HG03520 (cell line): ENCODE data around the gene RGS6.

Source experiments
- ATAC-seq: cut with Tn5 transposase; IDR thresholded peaks from one replicate; pipeline ENCODE4 v1.9.1; 2021; ENCODE audit warnings: mild to moderate bottlenecking, moderate library complexity; ENCODE audit not compliant: unreplicated experiment

RGS6 gene

DNA sequence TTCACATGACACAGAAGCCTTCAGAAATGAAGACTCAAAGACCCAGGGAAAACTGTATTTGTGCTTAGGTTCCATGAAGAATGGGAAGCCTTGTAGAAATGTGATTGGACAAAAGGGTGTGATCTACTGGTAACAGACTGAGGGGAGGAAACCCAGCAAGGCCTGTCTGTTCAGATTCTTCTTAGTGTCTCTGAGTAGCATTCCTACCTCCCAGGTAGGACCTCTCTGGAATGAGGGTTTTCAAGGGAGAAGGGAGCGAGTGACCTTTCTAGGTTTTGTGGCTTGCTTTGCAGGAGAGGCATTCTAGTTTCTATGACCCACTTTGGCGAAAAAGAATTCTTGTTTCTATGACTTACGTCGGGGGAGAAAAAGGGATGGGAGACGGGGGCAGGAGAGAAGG lies 560.0 kb downstream of the RGS6 start:
- ATAC-seq: no peak

DNA sequence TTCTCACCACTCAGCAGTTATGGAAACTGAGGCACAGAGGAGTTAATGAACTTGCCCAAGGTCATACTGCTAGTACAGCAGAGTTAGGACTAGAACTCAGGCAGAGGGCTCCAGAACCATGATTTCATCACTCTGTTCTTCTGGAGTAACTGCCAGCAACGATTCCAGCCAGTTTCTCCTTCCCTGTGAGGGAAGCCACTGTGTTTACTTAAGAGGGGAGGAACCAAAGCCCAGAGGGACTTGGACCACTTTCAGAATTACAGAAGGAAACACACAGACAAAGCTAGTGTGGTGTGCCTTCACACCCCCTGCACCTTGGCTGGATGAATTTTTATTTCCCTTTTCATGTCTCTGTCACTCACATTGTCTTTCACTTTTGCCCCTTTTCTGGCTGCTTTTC lies 563.4 kb downstream of the RGS6 start:
- no peak for ATAC-seq

DNA sequence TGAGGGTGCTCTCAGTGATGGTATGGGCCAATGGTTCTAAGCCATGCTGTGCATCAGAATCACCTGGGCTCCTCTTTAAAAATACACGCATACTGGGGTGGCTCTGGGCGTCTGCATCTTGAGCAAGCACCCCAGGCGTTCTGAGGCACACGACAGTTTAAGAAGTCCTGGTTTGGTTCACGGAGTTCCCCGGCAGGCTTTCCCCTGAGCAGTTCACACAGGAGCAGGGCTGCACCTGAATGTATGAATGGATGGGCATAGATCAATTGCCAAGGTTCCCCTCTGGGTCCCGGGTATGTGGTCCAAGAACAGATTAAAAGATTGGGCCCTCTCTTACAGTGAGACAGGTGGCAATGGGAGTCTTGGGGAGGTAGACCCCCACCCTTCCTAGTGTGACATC lies 566.4 kb downstream of the RGS6 start:
- no peak for ATAC-seq

DNA sequence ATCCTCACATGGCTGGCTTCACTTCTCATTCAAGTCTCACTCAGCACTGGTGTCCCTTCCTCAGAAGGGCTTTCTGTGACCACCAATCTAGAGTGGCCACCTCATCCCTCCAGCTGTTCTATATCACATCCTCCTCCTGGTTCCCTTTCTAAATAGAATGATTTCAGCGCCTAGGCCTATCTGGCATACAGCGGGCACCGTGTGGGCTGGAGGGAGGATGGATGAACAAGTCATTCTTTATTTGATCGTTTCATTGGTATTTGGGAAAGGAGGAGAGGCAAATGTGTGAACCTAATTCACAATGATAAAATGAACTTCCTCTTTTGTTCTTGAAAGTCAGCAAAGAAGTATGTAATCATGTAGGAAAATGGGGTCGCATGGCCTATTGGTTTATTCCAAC lies 567.5 kb downstream of the RGS6 start:
- no peak for ATAC-seq

DNA sequence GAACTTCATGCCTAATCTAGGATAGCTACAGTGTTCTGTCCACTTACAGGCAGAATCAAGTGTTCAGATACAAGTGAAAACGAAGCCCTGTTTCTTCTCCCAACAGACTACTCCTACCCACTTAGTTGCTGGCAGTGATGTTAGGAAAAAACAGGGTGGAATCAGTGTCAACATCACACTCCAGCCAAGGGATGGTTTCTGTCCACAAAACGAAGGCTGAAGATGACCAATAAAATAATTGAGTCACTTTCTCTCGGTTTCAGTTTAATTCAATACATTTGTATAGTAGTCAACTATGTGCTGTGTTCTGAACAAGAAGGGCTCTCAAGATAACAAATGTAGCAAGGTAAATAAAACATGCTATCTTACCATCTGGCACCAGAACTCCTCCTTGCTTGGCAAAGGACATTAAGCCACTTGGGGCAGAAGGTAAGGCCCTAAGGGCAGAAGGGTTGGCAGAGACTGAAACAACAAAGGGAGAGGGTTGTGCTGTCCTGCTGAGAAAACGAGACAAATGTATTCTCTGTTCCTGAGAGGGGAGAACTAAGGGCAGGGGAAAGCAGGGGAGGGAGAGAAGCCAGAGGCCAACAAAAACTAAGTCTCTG lies 568.1 kb downstream of the RGS6 start:
- no peak for ATAC-seq

DNA sequence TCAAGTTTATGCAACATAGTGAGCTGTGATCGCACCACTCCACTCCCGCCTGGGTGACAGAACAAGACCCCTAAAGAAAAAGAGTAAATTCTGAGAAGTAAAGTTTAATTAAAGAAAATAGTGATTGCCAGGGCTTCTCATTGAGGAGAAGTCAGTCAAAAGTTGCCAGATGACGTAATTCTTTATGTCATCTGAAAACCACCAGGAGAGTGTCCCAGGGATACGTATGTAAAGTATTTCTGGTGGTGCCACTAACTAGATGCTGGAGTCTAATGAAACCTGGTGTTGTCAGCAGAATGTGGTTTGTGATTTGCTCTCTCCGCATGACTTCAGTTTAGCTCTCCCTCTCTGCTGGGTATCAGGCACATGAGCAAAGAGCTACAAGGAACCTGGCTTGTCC lies 569.2 kb downstream of the RGS6 start:
- no peak for ATAC-seq

DNA sequence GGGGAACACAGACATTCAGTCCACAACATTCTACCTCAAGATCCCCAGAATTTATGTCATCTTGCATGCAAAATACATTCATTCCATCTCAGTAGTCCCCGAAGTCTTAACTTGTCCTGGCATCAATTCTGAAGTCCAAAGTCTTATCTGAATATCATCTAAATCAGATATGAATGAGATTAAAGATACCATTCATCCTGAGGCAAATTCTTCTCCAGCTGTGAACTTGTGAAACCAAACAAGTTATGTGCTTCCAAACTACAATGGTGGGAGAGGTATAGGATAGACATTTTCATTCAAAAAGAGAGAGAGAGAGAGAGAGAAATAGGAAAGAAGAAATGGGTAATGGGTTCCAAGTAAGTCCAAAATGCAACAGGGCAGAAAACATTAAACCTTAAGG lies 571.0 kb downstream of the RGS6 start:
- no peak for ATAC-seq

DNA sequence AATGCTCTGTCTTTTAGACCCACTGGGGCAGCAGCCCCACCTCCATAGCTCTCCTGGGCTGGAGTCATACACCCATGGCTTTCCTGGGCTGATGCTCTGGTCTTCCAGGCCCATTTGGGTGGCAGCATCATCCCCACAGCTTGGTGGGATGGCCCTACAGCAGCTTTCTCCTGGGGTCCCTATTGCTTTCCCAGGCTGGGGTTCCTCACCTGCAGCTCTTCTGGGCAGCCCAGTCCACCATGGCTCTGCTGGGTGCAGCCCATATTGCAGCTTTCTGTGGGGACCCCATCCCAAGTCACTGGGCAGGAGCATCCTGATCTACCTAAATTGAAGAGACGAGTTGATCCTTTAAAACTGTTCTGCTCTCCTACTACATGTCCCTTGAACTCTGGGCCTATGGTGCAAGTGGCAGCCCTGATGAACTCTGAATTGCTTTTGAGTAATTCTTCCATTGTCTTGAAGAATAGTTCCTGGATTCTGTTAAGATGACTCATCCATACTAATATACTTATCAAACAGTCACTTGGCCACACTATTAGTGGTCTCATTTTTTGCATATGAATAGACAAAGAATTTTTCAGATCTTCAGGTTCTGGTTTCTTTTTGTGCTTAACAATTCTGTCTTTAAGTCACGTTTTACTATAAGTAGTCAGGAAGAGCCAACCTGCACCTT lies 571.6 kb downstream of the RGS6 start:
- ATAC-seq: no peak

DNA sequence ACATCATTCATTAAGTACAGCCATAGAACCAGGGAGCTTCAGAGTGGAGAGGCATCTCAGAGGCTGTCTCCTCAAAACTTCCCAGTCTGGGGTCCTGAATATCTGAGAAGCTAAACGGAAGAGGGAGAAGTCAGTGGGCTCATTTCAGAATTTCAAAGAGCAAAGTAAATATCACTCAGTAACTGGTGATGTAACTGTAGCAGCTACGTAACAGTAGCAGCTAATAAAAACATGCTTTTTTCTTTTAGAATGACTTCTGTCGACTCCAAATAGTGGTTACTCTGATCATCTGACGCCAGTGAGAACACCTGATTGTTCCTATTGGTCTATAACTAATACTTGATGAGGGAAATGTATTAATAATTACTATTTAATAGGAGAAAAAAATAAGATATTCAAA lies 578.3 kb downstream of the RGS6 start:
- ATAC-seq: no peak

DNA sequence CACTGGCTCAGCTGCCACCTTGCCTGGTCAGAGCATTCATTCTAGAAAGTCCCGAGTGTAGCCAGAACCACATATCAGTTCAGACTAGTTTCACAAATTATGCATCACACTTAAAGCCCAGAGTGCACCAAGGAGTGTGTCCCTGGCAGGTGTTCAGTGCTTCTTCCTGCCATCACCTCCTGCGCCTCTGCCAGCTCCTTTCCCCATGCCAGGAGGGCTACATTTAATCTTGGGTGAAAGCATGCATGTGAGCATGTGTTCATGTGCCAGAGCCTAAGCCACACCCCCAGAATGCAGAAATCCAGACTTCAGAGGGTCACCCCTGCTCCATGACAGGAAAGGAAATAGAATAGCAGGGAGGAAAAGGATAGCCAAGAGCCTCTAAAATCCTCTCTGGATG lies 580.1 kb downstream of the RGS6 start:
- ATAC-seq: no peak

DNA sequence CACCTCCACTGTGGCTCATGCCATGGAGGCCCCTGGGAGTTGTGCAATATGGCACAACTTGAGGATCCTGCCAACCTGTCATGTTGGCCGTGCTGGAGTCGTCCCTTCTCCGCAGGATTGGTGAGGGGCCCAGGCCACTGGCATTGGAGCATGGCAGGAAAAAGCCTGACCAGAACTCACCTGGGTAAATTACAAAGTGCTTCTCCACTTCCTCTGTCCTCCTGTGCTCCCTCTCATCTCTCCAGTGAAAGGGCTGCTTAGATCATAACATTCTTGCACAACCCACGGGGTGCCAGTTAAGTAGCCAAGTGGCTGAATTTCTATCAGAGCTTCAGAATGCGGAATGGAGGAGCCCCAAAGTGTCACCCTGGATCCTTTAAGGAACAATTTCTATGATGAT lies 580.7 kb downstream of the RGS6 start:
- no peak for ATAC-seq

DNA sequence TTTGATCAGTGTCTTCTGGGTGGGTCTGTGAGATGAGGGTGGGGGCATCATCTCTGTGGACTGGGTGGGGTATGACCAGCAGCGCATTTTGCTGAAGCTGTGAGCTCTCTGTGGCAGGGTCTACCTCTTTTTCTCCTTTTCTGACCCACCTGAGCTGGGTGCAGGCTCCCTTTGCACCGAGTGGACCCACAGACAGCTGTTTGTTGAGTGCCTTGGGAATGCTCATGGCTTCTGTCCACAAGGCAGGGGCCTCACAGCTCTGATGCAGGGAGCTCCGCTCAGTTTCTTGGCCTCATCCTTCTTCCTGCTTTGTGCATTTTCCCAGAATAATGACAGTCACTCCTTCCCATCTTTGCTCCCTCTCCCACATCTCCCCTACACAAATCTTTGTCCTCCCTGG lies 581.1 kb downstream of the RGS6 start:
- ATAC-seq: no peak

DNA sequence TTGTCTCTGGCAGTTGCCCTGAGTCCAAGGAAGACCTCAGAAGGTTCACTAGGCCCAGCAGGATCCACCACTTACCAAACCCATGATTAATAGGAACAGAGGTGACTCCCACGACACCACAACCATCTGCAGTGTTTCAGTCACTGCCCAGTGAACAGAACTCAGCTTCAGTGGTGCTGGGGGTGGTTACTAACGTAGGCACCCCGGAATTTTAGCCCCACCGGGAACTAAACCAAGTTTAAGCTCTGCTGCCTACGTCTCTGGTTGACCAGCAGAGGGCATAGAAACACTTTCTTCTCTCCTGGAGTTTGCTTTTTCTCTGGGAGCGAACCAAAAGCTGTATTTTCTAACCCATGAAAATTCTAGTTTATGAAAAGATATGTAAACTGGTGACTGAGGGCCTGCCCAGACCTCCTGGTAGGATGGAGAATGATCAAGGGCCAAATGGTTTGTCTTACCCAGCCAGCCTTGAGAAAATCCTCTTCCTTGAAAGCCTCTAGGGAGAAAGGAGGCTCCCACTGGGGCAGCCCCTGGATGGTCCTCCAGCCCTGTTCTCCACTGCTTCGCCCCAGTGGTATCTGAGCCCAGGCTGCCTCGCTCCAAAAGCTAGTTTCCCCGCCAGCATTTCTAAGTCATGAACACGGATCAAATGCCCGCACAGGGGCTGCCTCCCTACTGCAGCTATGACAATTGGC lies 581.9 kb downstream of the RGS6 start:
- ATAC-seq: no peak

DNA sequence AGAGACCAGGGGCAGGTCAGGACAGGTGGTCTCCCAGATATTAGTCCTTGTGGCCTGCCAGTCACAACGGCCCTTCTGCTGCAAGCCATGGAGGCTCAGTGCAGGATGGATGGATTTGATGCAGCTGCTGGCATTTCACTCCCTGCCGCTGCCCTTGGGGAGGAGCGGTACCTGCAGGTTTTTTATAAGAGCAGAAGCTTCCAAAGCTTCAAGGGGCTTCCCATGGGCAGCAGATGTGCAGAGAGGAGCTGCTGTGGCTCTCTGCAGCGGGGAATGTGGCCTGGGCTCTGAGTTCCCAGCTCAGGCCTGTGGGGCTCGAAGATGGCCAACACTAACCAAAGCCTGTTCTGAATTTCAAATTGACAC lies 582.4 kb downstream of the RGS6 start:
- ATAC-seq: no peak

DNA sequence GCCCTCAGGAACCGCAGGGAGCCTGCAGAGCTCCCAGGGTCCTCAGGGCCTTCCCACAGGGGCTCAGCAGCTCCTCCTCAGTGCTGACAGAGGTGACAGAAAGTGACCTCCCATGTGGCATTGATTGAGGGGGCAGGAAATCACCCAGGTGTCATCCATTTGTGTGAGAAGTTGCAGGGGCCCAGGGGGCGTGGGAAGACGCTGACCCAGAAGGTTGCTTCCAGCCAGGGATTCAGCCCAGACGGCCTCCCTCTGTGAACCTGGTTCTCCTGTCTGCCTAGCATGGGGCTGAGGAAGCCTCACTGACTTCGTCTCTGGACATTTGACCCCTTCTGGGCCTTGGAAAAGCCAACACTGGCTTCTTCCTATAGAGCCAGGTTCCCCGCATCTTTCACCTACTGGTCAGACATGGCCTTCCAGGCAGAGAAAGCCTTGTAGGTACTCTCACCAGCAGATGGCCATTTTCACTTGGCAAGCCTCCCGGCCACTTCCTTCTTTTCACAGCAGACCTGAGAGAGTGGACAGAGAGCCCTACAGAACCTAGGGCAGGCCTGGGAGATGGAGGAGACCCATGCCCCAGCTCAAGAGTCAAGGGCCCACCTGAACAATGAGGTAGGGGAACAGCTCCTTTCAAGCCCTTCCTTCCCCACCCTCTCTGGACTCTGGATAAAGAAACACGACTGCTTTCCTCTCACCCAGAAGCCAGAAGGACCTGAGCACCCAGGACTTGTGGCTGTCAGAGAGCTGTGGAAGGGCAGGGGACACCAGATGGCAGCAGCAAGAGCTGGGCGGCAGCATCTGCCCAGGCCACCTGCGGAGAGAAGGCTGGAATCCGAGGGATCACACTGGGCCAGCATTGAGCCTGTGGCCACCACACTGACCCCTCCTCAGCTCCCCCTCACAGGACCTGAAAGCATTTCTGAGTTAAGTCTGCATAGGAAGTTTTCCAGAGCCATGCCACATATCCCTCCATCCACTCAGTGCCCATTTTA lies 583.8 kb downstream of the RGS6 start:
- no peak for ATAC-seq

DNA sequence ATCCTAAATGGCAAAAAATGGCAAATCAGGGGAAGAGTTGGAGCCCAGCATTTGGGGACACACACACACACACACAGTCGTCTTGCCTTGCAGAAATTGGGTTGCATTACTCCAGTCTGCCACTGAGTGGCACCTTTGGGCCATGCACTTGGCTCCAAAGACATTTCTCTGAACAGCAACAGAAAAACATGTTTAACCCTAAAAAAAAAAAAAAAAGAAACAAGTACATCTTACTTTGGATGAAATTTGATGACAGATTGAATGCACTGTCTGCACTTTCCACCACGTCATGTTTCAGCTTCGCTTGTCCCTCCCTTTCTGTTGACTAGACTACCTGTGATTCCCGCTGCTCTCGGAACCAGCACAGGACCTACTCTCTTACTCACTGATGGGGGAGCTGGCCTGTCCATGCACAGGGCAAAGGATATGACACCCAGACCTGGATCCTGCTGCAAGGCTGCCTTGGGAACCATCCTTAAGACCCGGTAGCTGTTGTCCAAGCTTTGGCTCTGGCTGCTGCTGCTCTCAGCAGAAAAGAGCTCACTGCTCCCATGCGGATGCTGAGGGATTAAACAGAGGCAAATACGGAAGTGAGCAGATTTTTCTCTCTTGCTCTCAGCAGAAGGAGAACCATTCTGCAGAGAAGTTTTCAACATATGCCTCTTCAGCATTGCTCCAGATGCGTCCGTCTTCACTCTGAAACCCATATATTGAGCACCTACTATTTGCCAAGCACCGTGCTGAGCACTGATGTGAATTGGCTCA lies 584.9 kb downstream of the RGS6 start:
- no peak for ATAC-seq

DNA sequence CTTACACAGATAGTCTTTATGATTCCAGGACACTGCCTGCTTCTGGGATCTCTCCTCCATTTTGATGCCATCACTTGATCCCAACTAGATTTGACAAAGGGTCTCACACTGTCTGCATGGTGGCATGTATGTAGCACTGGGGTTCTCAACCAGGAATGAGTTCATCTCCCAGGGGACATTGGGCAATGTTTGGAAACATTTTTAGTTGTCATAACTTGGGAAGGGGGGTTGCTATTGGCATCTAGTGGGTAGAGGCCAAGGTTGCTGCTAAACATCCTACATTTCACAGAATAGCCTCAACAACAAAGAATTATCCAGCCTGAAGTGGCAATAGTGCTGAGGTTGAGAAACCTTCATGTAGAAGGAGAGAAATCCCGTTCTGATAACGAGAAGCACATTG lies 585.5 kb downstream of the RGS6 start:
- no peak for ATAC-seq

DNA sequence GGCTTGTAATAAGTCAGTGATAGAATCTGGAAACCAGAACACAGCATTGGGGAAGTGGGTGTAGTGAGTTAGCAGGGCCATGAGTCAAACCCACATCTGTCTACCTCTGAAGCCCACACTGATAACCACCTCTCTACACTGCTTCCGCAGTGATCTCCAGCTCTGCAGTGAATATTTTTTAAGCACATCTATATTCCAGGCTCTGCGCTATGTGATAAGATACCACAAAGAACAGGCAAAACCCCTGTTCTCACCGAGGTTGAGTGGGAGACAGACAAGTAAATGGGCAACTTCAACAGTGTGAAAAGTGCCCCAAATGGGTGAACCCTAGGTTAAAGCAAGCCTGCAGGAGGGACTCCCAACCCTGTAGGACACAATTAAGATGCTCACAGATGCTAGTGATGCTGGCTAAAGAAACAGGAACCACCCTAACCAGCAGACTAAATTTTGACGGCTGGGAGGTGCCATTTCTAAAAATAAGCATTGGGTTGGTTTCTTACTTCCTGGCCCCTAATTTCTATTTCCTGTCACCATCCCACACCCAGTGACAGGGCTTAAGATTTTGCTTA lies 586.7 kb downstream of the RGS6 start:
- ATAC-seq: peak; percentile 70

DNA sequence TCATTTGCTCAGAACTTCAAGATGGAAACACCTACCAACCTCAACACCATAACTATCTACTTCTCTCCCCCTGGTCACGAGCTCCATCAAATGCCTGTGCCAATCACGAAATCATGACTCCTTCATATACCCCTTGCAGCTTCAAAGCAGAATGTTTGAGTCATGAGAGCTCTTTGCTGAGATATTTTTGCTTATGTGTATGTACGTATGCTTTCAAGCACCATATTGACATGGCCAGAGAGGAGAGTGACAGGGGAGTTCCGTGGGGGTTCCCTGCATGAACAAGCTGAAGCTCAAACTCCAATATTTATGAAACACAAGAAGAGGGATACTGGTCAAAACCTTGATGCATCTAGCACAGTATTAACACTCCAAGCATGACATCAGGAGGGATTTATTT lies 587.3 kb downstream of the RGS6 start:
- ATAC-seq: peak; percentile 9

DNA sequence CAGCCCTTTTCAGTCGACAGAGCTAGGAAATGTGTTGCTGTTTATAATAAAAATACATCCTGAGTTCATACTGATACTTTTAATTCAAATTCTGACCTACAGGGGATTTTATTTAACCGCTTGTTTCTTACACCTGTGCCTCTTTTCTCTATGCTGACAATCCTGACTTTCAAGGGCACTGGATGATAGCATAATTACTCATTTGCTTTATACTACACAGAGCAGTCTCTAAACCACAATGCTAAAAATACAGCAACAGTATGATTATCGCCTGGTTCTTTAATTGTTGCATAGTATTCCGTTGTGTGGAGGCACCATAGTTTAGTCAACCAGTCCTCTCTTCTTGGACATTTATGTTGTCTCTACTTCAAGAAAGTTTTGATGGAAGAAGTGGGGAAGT lies 588.8 kb downstream of the RGS6 start:
- no peak for ATAC-seq
